ENCODE data around the gene RTRAF. TPM values are rescaled to one million over a fixed set of nuclear protein-coding genes. Genes with fewer than 3 reads are reported as not detected.

RTRAF gene
- total RNA-seq, 1 experiment from 2014 or later: 190 TPM

GRCh38 chr14:52013984-52014600 is 24.7 kb downstream of the RTRAF start:
- CTCF ChIA-PET: interaction anchor here (0.7 to 1.1 kb wide), 2 partner anchors 19 to 35 kb away, joined by 3 read pairs; no protein-coding TSS in a partner anchor
- Histone ChIP-seq H3K79me2 (ENCODE audit: insufficient read depth, low read length) (no peaks in the 10 kb centered on the region), H3K9me2 (ENCODE audit: insufficient read depth) (no peaks in the 10 kb centered on the region), H2AFZ (ENCODE audit: low read depth, low read length, poor library complexity, severe bottlenecking) (no peak overlapping the region), H3K36me3 (ENCODE audit: control insufficient read depth in 1 of 2, insufficient read depth in 2 of 2, low read length in 2 of 2) (peaks cover 11 to 26% of the 10 kb centered on the region in 2 experiments; a peak in 3 of 4 replicates), H3K4me1 (ENCODE audit: control insufficient read depth in 1 of 2, insufficient read depth in 2 of 2, low read length in 2 of 2) (no peaks in the 10 kb centered on the region), H3K9me3 (ENCODE audit: control insufficient read depth in 1 of 2, insufficient read depth in 1 of 2, low read depth in 1 of 2, low read length in 2 of 2) (no peaks in the 10 kb centered on the region), H3K4me3 (replicated peaks in 1 of 2; ENCODE audit: low read depth in 1 of 2, low read length in 2 of 2) (no peak overlapping the region), H3K27me3 (ENCODE audit: insufficient read depth, low read length) (peaks cover 6% of the 10 kb centered on the region; the same call in 1 of the 2 replicates), H4K20me1 (ENCODE audit: insufficient read depth) (no peaks in the 10 kb centered on the region), H3K27ac (ENCODE audit: low read depth, low read length) (no peak overlapping the region), H3K9ac (ENCODE audit: low read length) (no peak overlapping the region), H3K4me2 (ENCODE audit: low read length) (no peak overlapping the region)
- intact Hi-C loops (cut with micrococcal nuclease): no loop called here
- no TSS peak for BruUV-seq (replicated peaks)
- RAD21 ChIA-PET (ENCODE audit: low non-redundant PET in 1 of 2, low total read pairs in 2 of 2, uncharacterized antibody in 2 of 2, unreplicated experiment in 2 of 2): interaction anchor here in 1 of 2 experiments (1.1 kb wide), 1 partner anchor 73 kb away, joined by 5 read pairs; no protein-coding TSS in a partner anchor
- DNase-seq (ENCODE audit: low read depth, low spot score) (no peak), ATAC-seq (peak; percentile 76)
- POLR2A ChIA-PET: no interaction called here
- TF ChIP-seq RAD21 (IDR thresholded peaks at IDR 0.05; ENCODE audit: low read depth): peak; percentile 14; the same call in 1 of the 2 replicates
- TF ChIP-seq JUND (IDR thresholded peaks at IDR 0.05): no peak
- TF ChIP-seq CTCF (IDR thresholded peaks at IDR 0.05 in 2 of 3, conservative IDR thresholded peaks at IDR 0.05 in 1 of 3; ENCODE audit: borderline replicate concordance in 1 of 3, insufficient read depth in 1 of 3, low read depth in 2 of 3, low read length in 2 of 3): peak in 2 of 3 experiments; percentile 50 to 52; a peak in 4 of 6 replicates
- no peak for TF ChIP-seq POLR2A (IDR thresholded peaks at IDR 0.05; ENCODE audit: borderline replicate concordance, extremely low read depth, insufficient read depth, insufficient read length)

GRCh38 chr14:52014601-52015267 is 25.4 kb downstream of the RTRAF start:
- no TSS peak for BruUV-seq (replicated peaks)
- Histone ChIP-seq H3K9me2 (ENCODE audit: insufficient read depth) (no peaks in the 10 kb centered on the region), H3K4me3 (replicated peaks in 1 of 2; ENCODE audit: low read depth in 1 of 2, low read length in 2 of 2) (no peak overlapping the region), H4K20me1 (ENCODE audit: insufficient read depth) (no peaks in the 10 kb centered on the region), H3K27me3 (ENCODE audit: insufficient read depth, low read length) (peaks cover 6% of the 10 kb centered on the region; the same call in 1 of the 2 replicates), H3K4me2 (ENCODE audit: low read length) (no peak overlapping the region), H3K9ac (ENCODE audit: low read length) (no peak overlapping the region), H3K4me1 (ENCODE audit: control insufficient read depth in 1 of 2, insufficient read depth in 2 of 2, low read length in 2 of 2) (no peaks in the 10 kb centered on the region), H3K36me3 (ENCODE audit: control insufficient read depth in 1 of 2, insufficient read depth in 2 of 2, low read length in 2 of 2) (peaks cover 6 to 22% of the 10 kb centered on the region in 2 experiments; a peak in 3 of 4 replicates), H2AFZ (ENCODE audit: low read depth, low read length, poor library complexity, severe bottlenecking) (no peak overlapping the region), H3K9me3 (ENCODE audit: control insufficient read depth in 1 of 2, insufficient read depth in 1 of 2, low read depth in 1 of 2, low read length in 2 of 2) (no peaks in the 10 kb centered on the region), H3K79me2 (ENCODE audit: insufficient read depth, low read length) (no peaks in the 10 kb centered on the region), H3K27ac (ENCODE audit: low read depth, low read length) (no peak overlapping the region)
- ChIA-PET CTCF (interaction anchor here (0.7 to 1.3 kb wide), 5 partner anchors 10 to 36 kb away, joined by 3 to 7 read pairs (median 3); no protein-coding TSS in a partner anchor), POLR2A (no interaction called here), RAD21 (ENCODE audit: low non-redundant PET in 1 of 2, low total read pairs in 2 of 2, uncharacterized antibody in 2 of 2, unreplicated experiment in 2 of 2) (interaction anchor here in 1 of 2 experiments (1.1 kb wide), 1 partner anchor 72 kb away, joined by 5 read pairs; no protein-coding TSS in a partner anchor)
- ATAC-seq (no peak), DNase-seq (ENCODE audit: low read depth, low spot score) (no peak)
- intact Hi-C loops (cut with micrococcal nuclease): no loop called here
- TF ChIP-seq POLR2AphosphoS5 (IDR thresholded peaks at IDR 0.05; ENCODE audit: low read depth, low read length) (no peak), EZH2phosphoT487 (IDR thresholded peaks at IDR 0.05; ENCODE audit: borderline replicate concordance) (no peak), CTCF (IDR thresholded peaks at IDR 0.05 in 2 of 3, conservative IDR thresholded peaks at IDR 0.05 in 1 of 3; ENCODE audit: borderline replicate concordance in 1 of 3, insufficient read depth in 1 of 3, low read depth in 2 of 3, low read length in 2 of 3) (no peak), REST (IDR thresholded peaks at IDR 0.05; ENCODE audit: low read depth) (no peak), EZH2 (IDR thresholded peaks at IDR 0.05) (no peak), JUND (IDR thresholded peaks at IDR 0.05) (no peak)

Data from HCT116 (cell line).